Kidney epithelial cell (primary cell): ENCODE data around the gene BRF1. TPM values are rescaled to one million over a fixed set of nuclear protein-coding genes. Genes with fewer than 3 reads are reported as not detected.

Experiments used
- DNase-seq: peaks from one replicate; pipeline ENCODE4 v3.0.0-alpha.2; 2010; ENCODE audit warnings: low read depth
- H3K27me3 ChIP-seq: 2 replicates; pipeline ENCODE4 v1.6.0; 2011; ENCODE audit warnings: low read length; ENCODE audit not compliant: control insufficient read depth, insufficient read depth
- H3K36me3 ChIP-seq: 2 replicates; pipeline ENCODE4 v1.5.1; 2011; ENCODE audit warnings: low read length; ENCODE audit not compliant: control insufficient read depth, insufficient read depth
- H3K4me3 ChIP-seq: 2 replicates; pipeline ENCODE4 v1.5.1; 2011; ENCODE audit warnings: low read depth, mild to moderate bottlenecking, control low read depth, low read length
- total RNA-seq: library from RNA; depleted of rRNA; stranded (reverse); fragments of >200 nt; gene quantifications from 2 replicates; pipeline ENCODE4 v1.2.3, GENCODE V29; 2015
- TF ChIP-seq, protein P1 (sequence below): IDR thresholded peaks from 2 replicates; pipeline ENCODE4 v1.5.1; 2011; ENCODE audit warnings: mild to moderate bottlenecking, moderate library complexity, low read length, control low read depth, inconsistent platforms; ENCODE audit not compliant: insufficient read depth, poor library complexity, severe bottlenecking

Gene BRF1
- total RNA-seq, 1 donor from 2014 or later, result 48.4 TPM

DNA sequence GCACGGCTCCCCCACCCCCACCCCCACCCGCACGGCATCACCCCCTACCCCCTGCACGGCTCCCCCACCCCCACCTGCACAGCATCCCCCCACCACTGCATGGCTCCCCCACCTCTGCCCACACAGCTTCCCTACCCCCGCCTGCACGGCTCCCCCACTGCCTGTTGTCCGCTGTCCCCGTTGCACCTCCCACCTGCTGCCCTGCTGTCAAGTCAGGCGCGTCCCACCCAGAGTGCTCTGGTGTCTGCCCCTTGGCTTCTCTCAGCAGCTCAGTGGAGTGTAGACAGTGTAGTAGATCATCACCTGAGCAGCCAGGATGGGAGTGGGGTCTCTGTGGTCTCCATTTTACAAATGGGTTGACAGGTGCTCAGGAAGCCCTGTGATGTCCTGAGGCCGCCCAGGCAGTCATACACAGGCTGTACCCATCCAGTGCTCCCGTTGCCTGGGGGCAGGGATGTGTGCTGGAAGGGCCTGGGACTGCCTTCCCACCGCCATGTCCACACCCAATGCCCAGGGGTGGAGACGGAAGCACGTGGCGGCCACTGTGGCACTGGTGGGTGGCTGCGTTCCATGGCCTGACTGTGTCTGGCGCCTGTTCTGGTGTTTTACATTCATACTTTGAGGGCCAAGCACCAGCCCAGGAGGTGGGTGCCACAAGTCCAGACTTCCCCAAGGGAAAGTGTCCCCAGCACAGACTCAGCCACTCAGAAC lies 46.2 kb upstream of the BRF1 start:
- TF ChIP-seq, protein P1, sequence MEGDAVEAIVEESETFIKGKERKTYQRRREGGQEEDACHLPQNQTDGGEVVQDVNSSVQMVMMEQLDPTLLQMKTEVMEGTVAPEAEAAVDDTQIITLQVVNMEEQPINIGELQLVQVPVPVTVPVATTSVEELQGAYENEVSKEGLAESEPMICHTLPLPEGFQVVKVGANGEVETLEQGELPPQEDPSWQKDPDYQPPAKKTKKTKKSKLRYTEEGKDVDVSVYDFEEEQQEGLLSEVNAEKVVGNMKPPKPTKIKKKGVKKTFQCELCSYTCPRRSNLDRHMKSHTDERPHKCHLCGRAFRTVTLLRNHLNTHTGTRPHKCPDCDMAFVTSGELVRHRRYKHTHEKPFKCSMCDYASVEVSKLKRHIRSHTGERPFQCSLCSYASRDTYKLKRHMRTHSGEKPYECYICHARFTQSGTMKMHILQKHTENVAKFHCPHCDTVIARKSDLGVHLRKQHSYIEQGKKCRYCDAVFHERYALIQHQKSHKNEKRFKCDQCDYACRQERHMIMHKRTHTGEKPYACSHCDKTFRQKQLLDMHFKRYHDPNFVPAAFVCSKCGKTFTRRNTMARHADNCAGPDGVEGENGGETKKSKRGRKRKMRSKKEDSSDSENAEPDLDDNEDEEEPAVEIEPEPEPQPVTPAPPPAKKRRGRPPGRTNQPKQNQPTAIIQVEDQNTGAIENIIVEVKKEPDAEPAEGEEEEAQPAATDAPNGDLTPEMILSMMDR, result no peak
- Histone ChIP-seq H3K4me3 (no peak overlapping the region), H3K36me3 (no peaks in the 10 kb centered on the region), H3K27me3 (no peaks in the 10 kb centered on the region)
- no peak for DNase-seq

DNA sequence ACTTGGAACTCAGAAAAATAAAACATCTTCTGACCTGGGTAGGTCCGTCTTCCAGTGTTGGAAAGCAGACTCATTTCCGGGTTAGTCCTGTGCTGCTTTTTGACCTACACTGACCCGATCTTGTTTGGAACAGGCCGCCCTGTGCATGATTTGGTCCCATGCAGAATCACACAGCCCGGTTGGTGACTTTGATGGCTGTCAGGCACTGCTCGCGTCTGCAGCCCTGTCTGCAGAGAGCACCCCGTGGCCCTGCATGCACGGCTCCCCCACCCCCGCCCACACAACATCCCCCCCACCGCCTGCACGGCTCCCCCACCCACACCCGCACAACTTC lies 45.4 kb upstream of the BRF1 start:
- no peak for DNase-seq
- H3K36me3 ChIP-seq, result no peaks in the 10 kb centered on the region
- TF ChIP-seq, protein P1, result no peak
- no peaks in the 10 kb centered on the region for H3K27me3 ChIP-seq
- no peak overlapping the region for H3K4me3 ChIP-seq

DNA sequence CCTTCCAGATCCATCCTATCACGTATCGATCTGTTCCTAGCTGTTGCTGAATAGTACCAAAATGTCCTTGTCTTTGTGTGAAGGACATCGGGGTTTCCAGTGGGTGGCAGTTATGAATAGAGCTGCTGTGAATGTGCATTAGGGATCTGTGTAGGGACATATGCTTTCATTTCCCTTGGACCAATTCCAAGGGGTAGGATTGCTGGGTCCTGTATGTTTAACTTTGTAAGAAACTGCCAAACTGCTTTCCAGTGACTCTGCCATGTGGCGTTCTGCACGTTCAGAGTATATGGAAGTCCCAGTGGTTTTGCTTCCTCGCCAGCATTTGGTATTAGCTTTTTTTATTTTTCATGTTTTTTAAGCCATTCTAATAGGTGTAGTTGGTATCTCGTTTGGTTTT lies 42.4 kb upstream of the BRF1 start:
- no peak for DNase-seq
- Histone ChIP-seq H3K27me3 (no peaks in the 10 kb centered on the region), H3K4me3 (no peak overlapping the region), H3K36me3 (no peaks in the 10 kb centered on the region)
- TF ChIP-seq, protein P1, result no peak

DNA sequence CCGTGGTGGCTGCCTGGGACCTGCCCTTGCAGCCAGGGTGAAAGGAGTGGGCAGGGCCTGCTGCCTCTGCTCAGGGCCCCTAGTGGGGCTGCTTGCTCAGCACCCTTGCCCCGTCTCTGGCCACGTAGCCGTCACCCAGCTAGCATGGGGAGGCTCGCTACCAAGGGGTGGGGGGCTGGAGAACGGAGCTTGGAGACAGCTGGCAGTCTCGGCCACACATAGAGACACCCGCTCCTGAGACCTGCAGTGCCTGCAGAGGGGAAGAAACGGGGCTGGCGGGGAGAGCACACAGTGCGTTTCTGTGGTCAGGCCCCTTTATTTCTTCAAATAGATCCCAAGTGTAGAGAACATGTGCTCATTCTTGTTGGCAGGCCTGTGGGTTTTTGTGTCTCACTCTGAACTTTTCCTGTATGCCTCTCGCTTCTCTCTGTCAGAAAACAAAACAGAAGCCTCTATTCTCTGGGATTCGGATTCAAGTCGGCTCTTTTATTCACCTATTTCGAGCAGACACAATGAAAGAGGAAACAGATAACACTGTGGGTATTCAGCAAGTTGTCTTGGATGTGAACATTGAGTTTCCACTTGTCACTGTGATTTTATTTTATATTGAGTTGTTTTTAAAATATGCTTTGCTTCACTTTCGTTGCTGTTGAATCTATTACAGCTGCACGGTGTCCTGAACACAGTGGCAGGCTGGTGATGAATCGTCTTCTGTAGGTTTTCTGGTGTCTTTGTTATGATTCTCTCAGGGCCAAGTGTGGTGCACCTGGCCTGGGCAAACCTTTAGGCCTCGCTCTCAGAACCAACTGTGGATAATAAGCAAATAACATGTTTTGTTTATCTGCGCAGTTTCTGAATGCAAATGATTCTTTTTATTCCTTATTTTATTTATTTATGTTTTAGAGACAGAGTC lies 40.3 kb upstream of the BRF1 start:
- Histone ChIP-seq H3K36me3 (no peaks in the 10 kb centered on the region), H3K27me3 (no peaks in the 10 kb centered on the region), H3K4me3 (no peak overlapping the region)
- TF ChIP-seq, protein P1, result no peak
- no peak for DNase-seq

DNA sequence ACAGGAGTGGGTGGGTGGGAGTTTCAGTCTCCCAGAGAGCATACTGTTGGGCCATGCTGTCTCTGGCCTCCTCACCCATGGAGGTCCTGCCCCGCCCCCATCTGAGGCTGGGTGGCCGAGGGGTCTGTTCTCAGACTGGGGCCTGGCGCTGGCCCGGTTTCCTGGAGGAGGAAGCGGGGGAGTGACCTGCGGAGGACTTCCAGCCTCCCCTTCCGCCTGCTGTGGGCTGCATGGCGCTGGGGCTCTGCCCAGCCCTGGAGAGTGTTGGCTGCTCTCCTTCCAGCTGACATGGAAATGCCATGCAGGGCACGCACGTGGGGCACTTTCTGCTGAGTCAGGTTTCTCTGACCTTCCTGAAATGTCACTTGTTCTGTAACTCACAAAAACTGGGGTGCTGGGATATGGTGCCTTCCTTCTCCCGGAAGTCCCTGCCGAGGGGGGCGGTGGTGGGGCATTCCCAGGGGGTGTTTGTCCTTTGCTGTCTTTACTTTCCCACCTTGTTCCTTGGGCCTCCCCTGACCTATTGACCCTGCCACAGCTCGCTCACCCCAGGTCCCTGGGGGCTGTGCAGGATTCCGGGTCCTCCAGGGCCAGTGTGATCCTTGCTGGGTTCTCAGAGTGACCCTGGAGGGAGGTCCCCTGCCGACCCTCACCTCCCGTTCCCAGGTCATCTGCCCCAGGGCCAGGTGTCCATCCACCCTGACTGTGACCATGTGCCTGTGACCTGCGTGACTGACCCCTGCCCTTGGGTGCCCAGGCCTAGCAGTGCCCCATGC lies 37.4 kb upstream of the BRF1 start:
- no peak for DNase-seq
- no peaks in the 10 kb centered on the region for H3K27me3 ChIP-seq
- H3K36me3 ChIP-seq, result no peaks in the 10 kb centered on the region
- TF ChIP-seq, protein P1, result no peak
- H3K4me3 ChIP-seq, result no peak overlapping the region
